Endometrial microvascular endothelial cells (primary cell): Measurements from ENCODE around the gene ATXN1L. TPM values are rescaled to one million over a fixed set of nuclear protein-coding genes. Genes with fewer than 3 reads are reported as not detected.
"Not testable (repeated sequence)": the region's sequence is repeated elsewhere in the genome, so short reads cannot be mapped to it uniquely, and the experiment has no call there.

Experiments used
- in situ Hi-C: cut with HindIII; loops from 2 replicates; pipeline ENCODE4 v1.10.0; 2017; ENCODE audit warnings: low sequenced_read_pairs, low pct_unique_long_range_greater_than_20kb; ENCODE audit errors: inconsistent ontology term
- total RNA-seq: library from RNA; depleted of rRNA; stranded (reverse); fragments of >200 nt; gene quantifications from one replicate; pipeline ENCODE4 v1.2.3, GENCODE V29; 2015; ENCODE audit errors: inconsistent ontology term

The ATXN1L gene, protein sequence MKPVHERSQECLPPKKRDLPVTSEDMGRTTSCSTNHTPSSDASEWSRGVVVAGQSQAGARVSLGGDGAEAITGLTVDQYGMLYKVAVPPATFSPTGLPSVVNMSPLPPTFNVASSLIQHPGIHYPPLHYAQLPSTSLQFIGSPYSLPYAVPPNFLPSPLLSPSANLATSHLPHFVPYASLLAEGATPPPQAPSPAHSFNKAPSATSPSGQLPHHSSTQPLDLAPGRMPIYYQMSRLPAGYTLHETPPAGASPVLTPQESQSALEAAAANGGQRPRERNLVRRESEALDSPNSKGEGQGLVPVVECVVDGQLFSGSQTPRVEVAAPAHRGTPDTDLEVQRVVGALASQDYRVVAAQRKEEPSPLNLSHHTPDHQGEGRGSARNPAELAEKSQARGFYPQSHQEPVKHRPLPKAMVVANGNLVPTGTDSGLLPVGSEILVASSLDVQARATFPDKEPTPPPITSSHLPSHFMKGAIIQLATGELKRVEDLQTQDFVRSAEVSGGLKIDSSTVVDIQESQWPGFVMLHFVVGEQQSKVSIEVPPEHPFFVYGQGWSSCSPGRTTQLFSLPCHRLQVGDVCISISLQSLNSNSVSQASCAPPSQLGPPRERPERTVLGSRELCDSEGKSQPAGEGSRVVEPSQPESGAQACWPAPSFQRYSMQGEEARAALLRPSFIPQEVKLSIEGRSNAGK
- total RNA-seq = 14.0 TPM

DNA sequence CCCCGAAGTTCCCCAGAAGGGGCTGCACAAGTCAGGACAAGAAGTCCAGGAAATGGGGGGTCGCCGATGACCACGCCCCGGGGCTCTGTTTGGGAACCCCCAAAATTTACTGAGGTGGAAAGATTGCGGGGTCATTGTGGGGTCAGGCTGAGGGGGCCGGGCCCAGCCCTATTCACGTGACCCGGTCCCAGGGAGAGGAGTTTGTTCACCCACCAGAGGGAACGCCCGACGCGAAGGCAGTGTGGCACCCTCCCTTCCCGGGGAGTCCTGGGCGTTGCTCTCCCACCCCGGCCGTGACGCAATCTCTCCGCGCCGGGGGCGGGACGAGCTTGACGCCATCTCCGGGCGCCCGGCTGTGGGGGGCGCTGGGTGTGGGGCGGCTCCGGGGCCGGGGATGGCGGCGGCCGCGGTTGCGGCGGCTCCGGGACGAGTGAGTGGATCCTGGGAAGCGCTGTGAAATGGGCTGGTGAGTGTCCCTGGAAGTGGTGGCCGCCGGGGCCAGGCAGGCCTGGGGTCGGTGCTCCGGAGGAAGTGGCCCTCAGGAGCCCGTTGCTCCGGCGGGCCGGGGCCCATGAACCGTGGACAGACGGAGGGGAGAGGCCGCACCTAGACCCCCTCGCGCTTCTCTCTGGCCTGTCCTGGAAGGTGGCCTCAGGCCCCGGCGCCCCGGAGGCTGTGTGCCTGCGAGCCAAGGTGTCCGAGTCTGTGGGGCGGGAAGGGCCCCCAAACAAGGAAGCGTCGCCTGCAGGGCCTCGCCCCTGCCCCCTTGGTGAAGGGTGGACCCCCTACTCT, at the start of gene ATXN1L:
TSS of gene ATXN1L (plus strand) at position 338 of the 792 bp plus-strand sequence. CDS start 3,765 bp downstream, outside the sequence.
- in situ Hi-C loops = no loop called here

DNA sequence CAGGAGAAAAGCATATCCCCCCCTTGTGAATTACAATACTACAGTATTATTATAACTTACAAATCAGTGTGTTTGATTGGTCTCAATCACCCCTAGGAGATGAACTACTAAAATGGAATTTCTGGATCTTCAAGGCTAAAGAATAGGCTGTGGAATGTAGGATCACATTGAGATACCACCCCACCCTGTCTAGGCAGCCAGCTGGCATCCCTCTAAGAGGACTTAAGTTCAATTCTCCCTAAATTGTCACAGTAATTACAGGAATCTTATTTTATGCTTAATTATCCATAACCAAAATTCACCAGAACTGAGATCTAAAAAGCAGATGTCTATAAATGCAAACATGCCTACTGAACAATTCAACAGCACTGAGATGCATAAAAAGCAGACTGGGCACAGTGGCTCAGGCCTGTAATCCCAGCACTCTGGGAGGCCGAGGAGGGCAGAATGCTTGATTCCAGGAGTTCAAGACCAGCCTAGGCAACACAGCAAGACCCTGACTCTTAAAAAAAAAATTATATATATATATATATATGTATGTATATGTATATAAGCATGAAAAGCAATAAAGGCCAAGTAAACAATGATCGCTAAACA, 49.2 kb upstream of the ATXN1L start:
- in situ Hi-C loops = no loop called here

DNA sequence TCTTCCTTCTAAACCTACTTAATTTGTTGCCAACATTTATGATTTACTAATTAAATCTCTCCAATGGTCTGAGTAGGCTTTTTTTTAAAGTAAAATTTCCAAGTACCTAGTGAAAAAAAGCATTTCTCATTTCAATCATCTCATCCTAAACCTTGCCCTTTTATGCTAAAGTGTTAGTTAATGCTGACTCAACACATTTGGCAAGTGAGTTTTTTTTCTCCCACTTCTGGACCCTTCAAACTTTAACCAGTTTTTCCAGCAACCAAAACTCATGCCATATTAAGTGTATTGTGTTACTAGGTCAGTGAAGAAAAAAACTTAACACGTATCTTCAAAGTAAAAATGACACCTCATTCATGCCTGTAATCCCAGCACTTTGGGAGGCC, 42.5 kb upstream of the ATXN1L start:
- in situ Hi-C loops = no loop called here

DNA sequence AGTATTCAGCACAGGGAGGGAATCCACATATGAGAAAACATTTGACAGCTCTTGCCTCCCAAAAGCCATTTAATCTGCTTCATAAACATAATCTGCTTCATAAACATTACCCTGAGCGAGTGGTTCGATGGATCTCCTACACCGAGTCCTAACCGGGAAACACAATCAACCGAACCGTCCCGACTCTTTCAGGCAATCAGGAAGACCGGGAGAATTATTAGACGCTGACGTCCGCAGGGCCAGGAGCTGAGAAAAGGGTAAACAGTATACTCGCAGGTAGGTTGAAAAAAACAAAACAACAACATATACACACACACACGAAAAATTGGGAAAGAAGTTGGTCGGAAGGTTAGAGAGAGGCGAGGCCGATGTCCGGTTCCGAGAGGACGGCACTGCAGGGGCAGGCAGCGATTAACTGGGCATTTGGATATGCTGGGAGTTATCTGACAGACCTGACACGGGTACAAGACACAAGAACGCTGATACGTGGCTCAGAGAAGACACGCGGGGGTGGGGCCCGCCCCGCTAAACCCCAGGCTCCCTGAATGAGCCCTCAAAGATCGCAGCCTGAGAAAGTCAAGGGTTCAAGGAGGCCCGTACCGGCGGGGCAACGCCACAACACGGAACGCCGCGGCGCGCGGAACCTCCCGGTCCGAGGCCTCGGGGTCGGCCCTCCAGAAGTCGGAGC, 37.7 kb upstream of the ATXN1L start:
- in situ Hi-C loops = no loop called here

DNA sequence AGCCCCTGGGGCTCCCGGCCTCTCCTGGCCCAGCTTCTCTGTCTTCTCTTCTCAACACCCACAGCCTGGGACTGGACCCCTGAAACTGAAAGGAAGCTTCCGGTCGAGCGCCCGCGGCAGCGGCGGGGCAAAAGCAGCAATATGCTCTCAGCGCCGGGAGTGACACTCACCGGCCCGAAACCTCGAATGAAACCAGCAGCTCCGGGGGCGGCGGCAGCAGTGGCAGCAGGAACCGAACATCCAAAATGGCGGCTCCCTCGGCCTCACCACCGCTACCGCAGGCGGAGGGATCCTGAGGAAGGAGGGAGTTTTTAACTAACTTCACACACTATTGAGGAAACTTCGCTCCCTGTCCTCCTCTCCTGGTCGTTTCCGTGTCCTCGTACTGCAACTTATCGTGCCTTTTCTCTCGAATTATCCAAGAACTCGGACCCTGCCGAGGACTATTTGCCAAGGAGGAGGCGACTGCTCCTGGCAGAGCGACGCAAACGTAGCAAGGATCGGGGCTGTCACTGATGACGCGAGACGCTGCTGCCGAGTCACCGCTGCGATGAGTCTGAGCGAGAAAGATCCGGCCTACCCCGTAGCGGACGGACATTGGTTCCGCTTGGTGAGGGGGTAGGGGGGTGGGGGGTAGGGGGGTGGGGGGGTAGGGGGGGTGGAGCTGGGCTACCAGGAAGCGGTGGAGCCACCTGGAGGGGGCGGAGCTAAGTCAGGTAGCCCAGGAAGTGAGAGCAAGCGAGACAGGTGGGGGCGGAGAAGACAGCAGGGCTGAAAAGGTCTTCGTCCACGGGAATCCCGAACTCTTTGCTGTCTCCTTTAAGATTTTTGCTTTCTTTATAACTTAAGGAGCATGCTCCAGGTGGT, 37.0 kb upstream of the ATXN1L start, which contains the start of gene AP1G1:
TSS of gene AP1G1 (minus strand) at position 242 of the 867 bp plus-strand sequence. CDS start 19,355 bp downstream, outside the sequence.
- in situ Hi-C loops = no loop called here

DNA sequence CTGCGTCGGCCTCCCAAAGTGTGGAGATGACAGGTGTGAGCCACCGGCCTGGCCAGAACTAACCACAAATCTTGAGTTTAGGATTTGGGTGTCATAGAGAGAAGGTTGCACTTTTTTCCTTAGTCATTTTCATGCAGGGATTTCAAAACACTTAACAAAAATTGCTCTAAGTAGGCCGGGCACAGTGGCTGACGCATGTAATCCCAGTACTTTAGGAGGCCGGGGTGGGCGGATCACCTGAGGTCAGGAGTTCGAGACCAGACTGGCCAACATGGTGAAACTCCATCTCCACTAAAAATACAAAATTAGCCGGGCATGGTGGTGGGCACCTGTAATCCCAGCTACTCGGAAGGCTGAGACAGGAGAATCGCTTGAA, 35.6 kb upstream of the ATXN1L start:
- in situ Hi-C loops = not testable (repeated sequence)

DNA sequence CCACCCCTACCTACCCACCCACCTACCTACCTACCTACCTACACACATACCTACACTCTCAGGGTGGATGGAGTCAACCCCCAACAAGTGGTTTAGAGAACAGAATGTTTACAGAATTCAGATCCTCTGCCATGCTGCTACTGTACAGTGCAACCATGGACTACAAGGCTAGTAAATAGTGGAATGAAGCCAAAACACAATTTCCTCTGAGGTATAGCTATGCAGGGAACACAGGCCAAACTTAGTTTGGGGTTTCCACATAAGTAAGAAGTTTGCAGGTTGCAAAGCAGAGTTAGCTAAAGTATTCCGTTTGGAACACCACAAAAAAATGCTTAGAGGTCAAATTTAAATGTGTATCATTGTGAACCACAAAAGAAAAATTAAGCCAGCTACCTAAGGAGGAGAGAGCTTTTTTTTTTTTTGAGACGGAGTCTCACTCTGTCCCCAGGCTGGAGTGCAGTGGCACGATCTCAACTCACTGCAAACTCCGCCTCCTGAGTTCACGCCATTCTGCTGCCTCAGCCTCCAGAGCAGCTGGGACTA, 34.4 kb upstream of the ATXN1L start:
- in situ Hi-C loops = no loop called here

DNA sequence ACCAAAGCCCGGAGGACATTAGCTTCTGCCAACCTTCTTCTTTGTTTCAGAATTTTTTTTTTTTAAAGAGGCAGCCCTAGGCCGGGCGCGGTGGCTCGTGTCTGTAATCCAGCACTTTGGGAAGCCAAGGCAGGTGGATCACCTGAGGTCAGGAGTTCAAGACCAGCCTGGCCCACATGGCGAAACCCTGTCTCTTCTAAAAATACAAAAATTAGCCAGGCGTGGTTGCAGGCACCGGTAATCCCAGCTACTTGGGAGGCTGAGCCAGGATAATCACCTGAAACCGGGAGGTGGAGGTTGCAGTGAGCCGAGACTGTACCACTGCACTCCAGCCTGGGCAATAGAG, 28.6 kb upstream of the ATXN1L start:
- in situ Hi-C loops = not testable (repeated sequence)

DNA sequence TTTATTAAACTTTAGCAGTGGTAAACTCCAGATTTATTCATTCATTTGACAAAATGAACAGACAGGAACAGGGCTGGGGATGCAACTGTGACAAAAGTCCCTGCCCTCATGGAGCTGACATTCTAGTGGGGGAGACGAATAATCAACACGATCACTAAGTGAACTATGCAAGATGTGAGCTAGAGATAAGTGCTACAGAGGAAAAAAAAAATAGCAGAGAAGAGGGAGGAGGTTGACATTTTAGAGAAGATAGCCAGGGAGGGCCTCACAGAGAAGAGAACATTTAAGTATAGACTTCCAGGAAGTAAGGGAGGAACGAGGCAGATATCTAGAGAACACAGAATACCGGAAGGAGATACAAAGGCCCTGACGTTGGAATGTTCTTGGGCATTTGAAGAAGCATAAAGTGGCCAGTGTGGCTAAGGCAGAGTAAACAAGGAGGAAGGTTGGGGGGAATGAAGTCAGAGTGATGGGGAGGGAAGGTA, 19.2 kb upstream of the ATXN1L start:
- in situ Hi-C loops = no loop called here

DNA sequence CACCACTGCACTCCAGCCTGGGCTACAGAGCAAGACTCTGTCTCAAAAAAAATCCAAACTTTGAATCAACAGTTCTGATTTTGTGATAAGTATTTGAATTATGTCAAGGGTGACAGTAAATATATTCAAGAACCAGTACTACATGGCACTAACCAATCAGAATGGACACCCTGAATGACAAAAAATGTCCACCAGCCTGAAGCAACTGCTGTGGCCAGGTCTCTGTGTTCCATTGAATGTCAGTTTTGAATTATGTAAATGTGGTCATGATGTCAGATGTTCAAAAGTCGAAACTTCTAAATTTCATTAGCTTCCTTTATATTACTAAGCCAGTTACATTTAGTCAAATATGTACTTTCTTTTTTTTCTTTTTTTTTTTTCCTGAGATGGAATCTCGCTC, 15.4 kb upstream of the ATXN1L start:
- in situ Hi-C loops = no loop called here

DNA sequence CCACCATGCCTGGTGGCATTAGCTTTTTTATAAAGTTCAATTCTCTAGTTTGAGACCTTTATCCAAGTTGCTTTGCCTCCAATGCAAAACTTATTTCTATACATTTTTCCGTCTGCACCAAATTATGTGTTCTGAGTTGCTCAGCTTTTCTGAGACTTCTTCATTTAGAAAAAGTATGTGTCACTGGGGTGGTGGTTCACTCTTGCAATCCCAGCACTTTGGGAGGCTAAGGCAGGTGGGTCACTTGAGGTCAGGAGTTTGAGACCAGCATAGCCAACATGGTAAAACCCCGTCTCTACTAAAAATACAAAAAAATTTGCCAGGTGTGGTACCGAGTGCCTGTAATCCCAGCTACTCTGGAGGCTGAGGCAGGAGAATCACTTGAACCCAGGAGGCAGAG, 14.1 kb upstream of the ATXN1L start:
- in situ Hi-C loops = not testable (repeated sequence)

DNA sequence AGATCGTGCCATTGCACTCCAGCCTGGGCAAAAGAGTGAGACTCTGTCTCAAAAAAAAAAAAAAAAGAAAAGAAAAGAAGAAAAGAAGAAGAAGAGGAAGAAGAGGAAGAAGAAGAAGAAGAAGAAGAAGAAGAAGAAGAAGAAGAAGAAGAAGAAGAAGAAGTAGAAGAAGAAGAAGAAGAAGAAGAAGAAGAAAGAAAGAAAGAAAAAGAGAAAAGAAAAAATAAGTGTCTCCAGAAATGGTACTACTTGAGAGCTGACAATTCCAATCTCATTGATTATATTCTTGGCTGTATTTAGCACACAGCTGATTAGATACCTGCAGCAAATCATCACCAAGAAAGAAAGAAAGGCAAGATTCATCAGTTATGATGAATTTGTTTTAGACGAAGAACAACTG, 13.7 kb upstream of the ATXN1L start:
- in situ Hi-C loops = not testable (repeated sequence)

DNA sequence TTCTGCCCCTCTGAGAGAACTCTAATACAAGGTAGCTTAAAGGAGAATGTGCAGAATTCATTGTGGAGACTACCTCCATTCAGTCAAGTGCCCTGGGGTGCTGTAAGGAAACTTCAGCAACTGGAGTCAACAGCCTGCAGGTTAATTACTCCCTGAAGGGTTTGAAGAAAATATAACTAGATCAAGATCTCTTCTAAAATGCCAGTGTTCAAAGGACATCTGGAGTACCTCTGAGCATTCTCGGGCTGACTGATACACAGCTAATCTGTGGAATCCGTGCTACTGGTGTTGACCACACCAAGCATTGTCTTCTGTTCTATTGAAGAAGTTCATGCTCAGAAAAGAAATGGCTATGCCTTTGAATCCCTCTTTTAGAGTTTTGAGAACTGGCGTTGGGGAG, 11.5 kb upstream of the ATXN1L start:
- in situ Hi-C loops = no loop called here

DNA sequence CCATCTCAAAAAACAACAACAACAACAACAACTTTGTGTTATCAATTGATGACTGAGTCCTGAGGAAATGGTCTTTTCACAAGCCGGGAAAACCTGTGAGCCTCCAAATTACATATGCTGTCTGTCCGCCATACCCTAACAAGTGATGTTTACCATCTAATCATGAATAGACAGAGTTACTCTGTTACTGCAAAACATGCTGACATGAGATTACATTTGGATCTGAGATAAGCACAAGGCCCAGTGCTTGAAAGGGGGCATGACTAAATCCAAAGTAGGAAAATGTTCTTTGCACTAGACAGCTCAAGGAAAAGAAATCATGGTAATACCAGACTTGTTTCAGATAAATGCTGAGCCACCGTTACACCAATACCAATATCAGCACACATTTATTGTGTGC, 8.6 kb upstream of the ATXN1L start:
- in situ Hi-C loops = no loop called here

DNA sequence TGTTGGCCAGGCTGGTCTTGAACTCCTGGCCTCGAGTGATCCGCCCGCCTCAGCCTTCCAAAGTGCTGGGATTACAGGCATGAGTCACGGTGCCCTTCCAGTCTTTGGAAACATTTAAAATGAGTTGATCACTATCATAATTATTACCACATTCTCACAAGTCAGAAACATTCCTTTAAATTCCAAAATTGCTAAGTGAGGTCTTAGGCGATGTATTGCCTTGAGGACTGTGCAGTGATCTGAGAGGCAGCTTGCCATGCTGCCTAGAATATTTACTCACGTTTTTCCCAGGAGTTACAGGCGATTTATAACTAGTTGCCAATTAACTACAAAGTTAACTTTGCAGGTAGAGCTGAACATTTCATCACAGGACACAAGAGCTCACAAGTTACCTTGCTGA, 5.7 kb upstream of the ATXN1L start:
- in situ Hi-C loops = no loop called here

DNA sequence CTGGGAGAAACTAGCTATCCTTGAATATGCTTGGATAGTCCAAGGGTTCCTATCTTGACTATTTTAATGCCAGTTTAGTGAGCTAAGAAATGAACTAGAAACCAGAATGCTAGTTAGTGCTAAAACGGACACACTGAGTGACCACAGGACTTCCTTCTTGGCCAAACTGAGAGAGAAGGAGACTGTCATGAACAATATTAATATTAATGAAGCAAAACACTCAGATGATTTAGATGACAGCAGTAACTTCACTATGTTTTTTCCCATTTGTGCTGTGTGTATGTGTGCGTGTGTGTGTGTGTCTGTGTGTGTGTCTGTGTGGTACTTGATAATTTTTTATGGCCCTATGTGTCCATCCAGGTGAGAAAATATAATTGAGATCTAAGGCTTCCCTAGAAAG, 2.2 kb upstream of the ATXN1L start:
- in situ Hi-C loops = no loop called here

DNA sequence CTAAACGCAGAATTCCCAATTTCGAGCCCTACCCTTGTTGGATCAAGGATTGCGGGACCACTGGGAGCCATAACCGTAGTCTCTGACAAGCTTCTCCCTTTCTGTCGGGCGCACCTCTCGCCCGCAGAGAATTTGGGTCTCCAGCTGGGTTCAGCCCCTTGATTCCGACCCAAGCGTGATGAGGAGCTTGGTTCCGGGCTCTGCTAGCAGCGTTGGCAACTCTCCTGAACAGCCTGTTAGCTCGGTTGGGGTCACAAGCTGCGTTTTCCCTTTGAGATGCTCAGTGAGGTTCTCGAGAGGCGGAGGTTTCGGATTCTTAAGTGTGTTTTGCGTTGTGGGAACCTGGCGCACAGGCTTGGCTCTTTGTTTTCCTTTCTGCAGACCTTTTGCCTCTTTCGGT, 655 bp downstream of the ATXN1L start:
- in situ Hi-C loops = no loop called here
